Esophagus squamous epithelium (tissue), 5 donors: Measurements from ENCODE around the gene SYT1. TPM values are rescaled to one million over a fixed set of nuclear protein-coding genes. Genes with fewer than 3 reads are reported as not detected.

ENCODE experiments used
- DNase-seq: peaks from one replicate; lab custom pipeline; 2025; lab: John Stamatoyannopoulos, UW
- H3K27ac ChIP-seq, 4 donors: fragments of 200-600 bp; sonication (generic); one replicate each; pipeline ENCODE4 v1.5.1; 2016 to 2019; ENCODE audit warnings: mild to moderate bottlenecking in 1 of 4
- H3K27me3 ChIP-seq, 4 donors: fragments of 200-600 bp; sonication (generic); 1 replicate in 3 of 4; 2 replicates in 1 of 4; pipeline versions ENCODE4 v1.5.1 to v1.6.0; 2017 to 2021; ENCODE audit warnings: antibody characterized with exemption in 1 of 4
- H3K36me3 ChIP-seq, 3 donors: fragments of 200-600 bp; sonication (generic); one replicate each; pipeline ENCODE4 v1.5.1; 2016 to 2019
- H3K4me1 ChIP-seq, 3 donors: fragments of 200-600 bp; sonication (generic); one replicate each; pipeline ENCODE4 v1.5.1; 2017 to 2019
- H3K4me3 ChIP-seq, 4 donors: fragments of 200-600 bp; sonication (generic); 1 replicate in 3 of 4; 2 replicates in 1 of 4; pipeline ENCODE4 v1.5.1; 2016 to 2019; ENCODE audit warnings: mild to moderate bottlenecking in 2 of 4, moderate library complexity in 1 of 4
- H3K9me3 ChIP-seq, 3 donors: fragments of 200-600 bp; sonication (generic); one replicate each; pipeline ENCODE4 v1.5.1; 2016 to 2019
- POLR2A ChIP-seq, 4 donors: fragments of 450-650 bp; IDR thresholded peaks; one replicate each; pipeline ENCODE4 v1.6.1; 2017; ENCODE audit warnings: antibody characterized with exemption in 4 of 4, mild to moderate bottlenecking in 4 of 4, moderate library complexity in 3 of 4
- WGBS, 2 donors: methylation state at CpG; one replicate each; pipeline ENCODE4 v1.1.5; 2018; 5-methylcytosine and 5-hydroxymethylcytosine counted together
- intact Hi-C: fragments of 100-400 bp; cut with DNase I; formaldehyde crosslinking; loops from one replicate; pipeline ENCODE4 v1.15.0; 2022
- total RNA-seq, 4 donors: library from RNA; depleted of rRNA; stranded (reverse); fragments of >200 nt; gene quantifications; one replicate each; pipeline ENCODE4 v1.1.0, GENCODE V29; 2016
- TF ChIP-seq, protein P1 (sequence below), 6 experiments: fragments of 450-650 bp in 4 of 6; fragments of 200-600 bp in 2 of 6; sonication (generic) in 2 of 6; IDR thresholded peaks; one replicate each; pipeline ENCODE4 v1.5.1; 2016 to 2019; ENCODE audit warnings: antibody characterized with exemption in 6 of 6, mild to moderate bottlenecking in 4 of 6, moderate library complexity in 4 of 6
- donor health status: DM: yes; HTN: yes; CAD: no.

SYT1 gene
- total RNA-seq, 4 donors from 2014 or later: 0.26 to 2.7 TPM; not detected in 2

- Histone ChIP-seq H3K27ac (no peak overlapping the region), H3K4me1 (no peaks in the 10 kb centered on the region), H3K9me3 (no peaks in the 10 kb centered on the region), H3K27me3 (no peaks in the 10 kb centered on the region), H3K36me3 (no peaks in the 10 kb centered on the region), H3K4me3 (no peak overlapping the region)
- TF ChIP-seq, protein P1, sequence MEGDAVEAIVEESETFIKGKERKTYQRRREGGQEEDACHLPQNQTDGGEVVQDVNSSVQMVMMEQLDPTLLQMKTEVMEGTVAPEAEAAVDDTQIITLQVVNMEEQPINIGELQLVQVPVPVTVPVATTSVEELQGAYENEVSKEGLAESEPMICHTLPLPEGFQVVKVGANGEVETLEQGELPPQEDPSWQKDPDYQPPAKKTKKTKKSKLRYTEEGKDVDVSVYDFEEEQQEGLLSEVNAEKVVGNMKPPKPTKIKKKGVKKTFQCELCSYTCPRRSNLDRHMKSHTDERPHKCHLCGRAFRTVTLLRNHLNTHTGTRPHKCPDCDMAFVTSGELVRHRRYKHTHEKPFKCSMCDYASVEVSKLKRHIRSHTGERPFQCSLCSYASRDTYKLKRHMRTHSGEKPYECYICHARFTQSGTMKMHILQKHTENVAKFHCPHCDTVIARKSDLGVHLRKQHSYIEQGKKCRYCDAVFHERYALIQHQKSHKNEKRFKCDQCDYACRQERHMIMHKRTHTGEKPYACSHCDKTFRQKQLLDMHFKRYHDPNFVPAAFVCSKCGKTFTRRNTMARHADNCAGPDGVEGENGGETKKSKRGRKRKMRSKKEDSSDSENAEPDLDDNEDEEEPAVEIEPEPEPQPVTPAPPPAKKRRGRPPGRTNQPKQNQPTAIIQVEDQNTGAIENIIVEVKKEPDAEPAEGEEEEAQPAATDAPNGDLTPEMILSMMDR (IDR thresholded peaks at IDR 0.05): no peak
- no peak for TF ChIP-seq POLR2A (IDR thresholded peaks at IDR 0.05)
- intact Hi-C loops: no loop called here
- WGBS, 2 donors: 62 to 68% methylated on average over 3 of the region's 3 CpGs
- no peak for DNase-seq
Observed at GRCh38 chr12:79324571-79324970, 460.0 kb downstream of the SYT1 start.

DNA sequence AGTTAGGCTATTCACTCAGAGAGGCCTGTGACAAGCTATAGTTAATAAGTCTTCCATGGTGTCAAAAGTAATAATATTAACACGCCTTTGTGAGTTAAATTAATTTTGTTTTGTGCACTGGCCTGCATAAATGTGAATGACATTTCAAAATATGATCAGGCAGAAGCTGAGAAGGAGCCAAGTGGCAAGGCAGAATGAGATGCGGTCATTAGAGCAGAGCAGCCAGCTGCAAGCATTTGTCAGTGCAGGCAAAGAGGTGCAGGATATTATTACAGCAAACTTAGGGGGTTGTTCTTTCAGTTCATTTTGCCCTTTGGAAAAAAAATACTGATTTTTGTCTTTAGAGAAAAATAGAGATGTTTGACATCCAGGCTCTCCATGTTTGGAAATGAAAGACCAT is 461.6 kb downstream of the SYT1 start:
- Histone ChIP-seq H3K27ac (no peak overlapping the region), H3K27me3 (no peaks in the 10 kb centered on the region), H3K9me3 (no peaks in the 10 kb centered on the region), H3K4me1 (no peaks in the 10 kb centered on the region), H3K4me3 (no peak overlapping the region), H3K36me3 (no peaks in the 10 kb centered on the region)
- intact Hi-C loops: no loop called here
- DNase-seq: no peak
- TF ChIP-seq, protein P1 (IDR thresholded peaks at IDR 0.05): no peak
- TF ChIP-seq POLR2A (IDR thresholded peaks at IDR 0.05): no peak
- WGBS, 2 donors: 58 to 72% methylated on average over 2 of the region's 2 CpGs

DNA sequence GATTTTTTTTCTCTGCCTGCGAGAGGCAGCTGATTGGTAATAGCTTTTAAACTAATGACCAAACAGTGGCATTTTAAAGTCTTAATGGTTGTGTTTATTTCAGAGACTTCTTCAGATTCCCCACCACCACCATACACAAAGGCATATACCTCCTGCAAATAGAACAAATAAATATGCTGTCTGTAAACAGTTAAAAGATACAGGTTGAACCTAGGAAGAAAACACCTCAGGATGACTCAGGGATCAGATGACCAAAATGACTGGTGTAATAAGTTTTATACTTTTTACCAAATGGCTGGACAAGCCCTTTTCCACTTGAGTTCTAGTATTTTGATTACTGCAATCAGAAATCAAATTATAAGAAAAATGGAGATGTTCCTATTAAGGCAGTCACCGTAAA is 462.1 kb downstream of the SYT1 start:
- Histone ChIP-seq H3K36me3 (no peaks in the 10 kb centered on the region), H3K4me1 (no peaks in the 10 kb centered on the region), H3K27me3 (no peaks in the 10 kb centered on the region), H3K9me3 (no peaks in the 10 kb centered on the region), H3K4me3 (no peak overlapping the region), H3K27ac (no peak overlapping the region)
- WGBS, 2 donors: 69 to 95% methylated on average over 2 of the region's 2 CpGs
- intact Hi-C loops: no loop called here
- no peak for DNase-seq
- no peak for TF ChIP-seq POLR2A (IDR thresholded peaks at IDR 0.05)
- TF ChIP-seq, protein P1 (IDR thresholded peaks at IDR 0.05): no peak

- 87 to 90% methylated on average over 1 of the region's 1 CpG for WGBS, 2 donors
- no peaks in the 10 kb centered on the region for H3K36me3 ChIP-seq
- TF ChIP-seq, protein P1 (IDR thresholded peaks at IDR 0.05): no peak
- TF ChIP-seq POLR2A (IDR thresholded peaks at IDR 0.05): no peak
- no peak for DNase-seq
- H3K9me3 ChIP-seq: no peaks in the 10 kb centered on the region
- no peaks in the 10 kb centered on the region for H3K4me1 ChIP-seq
- intact Hi-C loops: no loop called here
- no peak overlapping the region for H3K4me3 ChIP-seq
- H3K27ac ChIP-seq: no peak overlapping the region
- no peaks in the 10 kb centered on the region for H3K27me3 ChIP-seq
Observed at GRCh38 chr12:79327465-79327864, 462.9 kb downstream of the SYT1 start.

DNA sequence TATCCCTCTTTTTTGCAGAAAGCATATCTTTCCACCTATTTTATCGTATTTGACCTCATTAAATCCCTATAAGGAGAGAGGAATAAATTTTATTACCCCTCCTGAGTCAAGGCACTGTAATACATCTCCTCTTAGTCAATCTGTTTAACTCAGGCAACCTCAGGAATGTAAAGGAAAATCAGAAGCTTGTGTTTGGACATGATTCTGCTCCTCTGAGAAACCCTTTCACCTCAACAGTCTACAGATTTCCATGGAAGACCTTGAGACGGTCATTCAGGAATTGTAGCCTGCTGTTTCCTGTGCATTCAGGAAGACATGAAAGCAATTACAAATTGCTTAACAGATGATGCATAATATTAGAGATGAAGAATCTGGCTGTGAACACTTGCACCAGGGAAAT is 465.4 kb downstream of the SYT1 start:
- no peak for DNase-seq
- Histone ChIP-seq H3K9me3 (no peaks in the 10 kb centered on the region), H3K4me1 (no peaks in the 10 kb centered on the region), H3K27me3 (no peaks in the 10 kb centered on the region), H3K4me3 (no peak overlapping the region), H3K36me3 (no peaks in the 10 kb centered on the region), H3K27ac (no peak overlapping the region)
- TF ChIP-seq, protein P1 (IDR thresholded peaks at IDR 0.05): no peak
- no peak for TF ChIP-seq POLR2A (IDR thresholded peaks at IDR 0.05)
- intact Hi-C loops: no loop called here
- 61 to 80% methylated on average over 2 of the region's 2 CpGs for WGBS, 2 donors
